Neural cell (in vitro differentiated cells): ENCODE results near the gene LRP2. TPM values are rescaled to one million over a fixed set of nuclear protein-coding genes. Genes with fewer than 3 reads are reported as not detected.

ENCODE experiments used
- H2AFZ ChIP-seq: fragments of 200-600, 300-800 bp; sonication (generic), shearing (Covaris generic); 2 replicates; pipeline ENCODE4 v1.6.0; 2014; ENCODE audit warnings: low read depth, mild to moderate bottlenecking, antibody characterized with exemption, low read length, moderate library complexity
- H3F3A ChIP-seq: fragments of 200-600 bp; shearing (Covaris generic); 2 replicates; pipeline ENCODE4 v1.6.1; 2016; ENCODE audit warnings: mild to moderate bottlenecking, moderate library complexity, mixed read lengths, antibody characterized with exemption, low read length; ENCODE audit not compliant: insufficient read depth, poor library complexity, severe bottlenecking
- H3K27ac ChIP-seq: fragments of 200-600, 300-800 bp; sonication (generic), shearing (Covaris generic); 2 replicates; pipeline ENCODE4 v1.5.1; 2014; ENCODE audit warnings: mild to moderate bottlenecking, low read length, moderate library complexity
- H3K27me3 ChIP-seq: fragments of 300-800, 200-600 bp; sonication (generic), shearing (Covaris generic); 2 replicates; pipeline ENCODE4 v1.6.0; 2014; ENCODE audit warnings: mild to moderate bottlenecking, low read depth, low read length, moderate library complexity; ENCODE audit not compliant: insufficient read depth
- H3K36me3 ChIP-seq: fragments of 300-800, 200-600 bp; sonication (generic), shearing (Covaris generic); 2 replicates; pipeline ENCODE4 v1.5.1; 2014; ENCODE audit warnings: mild to moderate bottlenecking, antibody characterized with exemption, low read length, moderate library complexity; ENCODE audit not compliant: insufficient read depth
- H3K4me2 ChIP-seq: fragments of 300-800, 200-600 bp; sonication (generic), shearing (Covaris generic); 2 replicates; pipeline ENCODE4 v1.6.0; 2014; ENCODE audit warnings: mild to moderate bottlenecking, low read length
- H3K4me3 ChIP-seq: fragments of 300-800, 200-600 bp; sonication (generic), shearing (Covaris generic); 2 replicates; pipeline ENCODE4 v1.5.1; 2014; ENCODE audit warnings: mild to moderate bottlenecking, low read length, moderate library complexity
- H3K79me2 ChIP-seq: fragments of 200-600 bp; shearing (Covaris generic); replicated peaks from 2 replicates; pipeline ENCODE4 v1.6.0; 2014; ENCODE audit warnings: mild to moderate bottlenecking, low read length, moderate library complexity; ENCODE audit not compliant: insufficient read depth
- H3K9ac ChIP-seq: fragments of 300-800, 200-600 bp; sonication (generic), shearing (Covaris generic); 2 replicates; pipeline ENCODE4 v1.6.1; 2016; ENCODE audit warnings: mild to moderate bottlenecking, low read length, mixed read lengths
- H3K9me2 ChIP-seq: fragments of 200-600 bp; shearing (Covaris generic); 2 replicates; pipeline ENCODE4 v1.6.1; 2016; ENCODE audit warnings: mild to moderate bottlenecking, low read length, mixed read lengths; ENCODE audit not compliant: insufficient read depth
- H3K9me3 ChIP-seq: fragments of 200-600, 300-800 bp; sonication (generic), shearing (Covaris generic); 2 replicates; pipeline ENCODE4 v1.6.1; 2016; ENCODE audit warnings: mild to moderate bottlenecking, mixed run types, low read length, moderate library complexity, mixed read lengths
- H4K20me1 ChIP-seq: fragments of 200-600 bp; shearing (Covaris generic); 2 replicates; pipeline ENCODE4 v1.6.1; 2016; ENCODE audit warnings: mild to moderate bottlenecking, mixed run types; ENCODE audit not compliant: insufficient read depth
- EP300 ChIP-seq: fragments of 450-650 bp; conservative IDR thresholded peaks from 2 replicates; pipeline ENCODE4 v1.6.1; 2014; ENCODE audit warnings: antibody characterized with exemption, mild to moderate bottlenecking, moderate library complexity; ENCODE audit not compliant: poor library complexity, severe bottlenecking
- EZH2 ChIP-seq: fragments of 200-600, 300-800 bp; shearing (Covaris generic), sonication (generic); IDR thresholded peaks from 2 replicates; pipeline ENCODE4 v1.6.1; 2014; ENCODE audit warnings: antibody characterized with exemption, low read length, borderline replicate concordance, mild to moderate bottlenecking; ENCODE audit not compliant: insufficient read depth, poor library complexity, severe bottlenecking
- MXI1 ChIP-seq: fragments of 450-650 bp; conservative IDR thresholded peaks from 2 replicates; pipeline ENCODE4 v1.6.1; 2014; ENCODE audit warnings: antibody characterized with exemption, mild to moderate bottlenecking; ENCODE audit not compliant: poor library complexity, severe bottlenecking
- POLR2AphosphoS5 ChIP-seq: IDR thresholded peaks from 2 replicates; pipeline ENCODE4 v1.6.1; 2012
- RAD21 ChIP-seq: fragments of 450-650 bp; conservative IDR thresholded peaks from 2 replicates; pipeline ENCODE4 v1.6.1; 2014; ENCODE audit warnings: antibody characterized with exemption, mild to moderate bottlenecking, moderate library complexity
- REST ChIP-seq: IDR thresholded peaks from 2 replicates; pipeline ENCODE4 v1.6.1; 2012; ENCODE audit warnings: borderline replicate concordance
- SMC3 ChIP-seq: fragments of 450-650 bp; conservative IDR thresholded peaks from 2 replicates; pipeline ENCODE4 v1.6.1; 2014; ENCODE audit warnings: antibody characterized with exemption, mild to moderate bottlenecking, moderate library complexity; ENCODE audit not compliant: poor library complexity
- TAF1 ChIP-seq: IDR thresholded peaks from 2 replicates; pipeline ENCODE4 v1.6.1; 2012; ENCODE audit warnings: low read depth
- polyA plus RNA-seq: library from polyadenylated mRNA; depleted of rRNA; stranded (reverse); fragments of >200 nt; gene quantifications from 2 replicates; pipeline ENCODE4 v1.2.3, GENCODE V29; 2014
- TF ChIP-seq, protein P1 (sequence below): fragments of 450-650 bp; IDR thresholded peaks from 2 replicates; pipeline ENCODE4 v1.5.1; 2014; ENCODE audit warnings: antibody characterized with exemption, mild to moderate bottlenecking, moderate library complexity; ENCODE audit not compliant: poor library complexity, severe bottlenecking

LRP2 gene
- polyA plus RNA-seq, 1 donor from 2014 or later: 1.8 TPM

DNA sequence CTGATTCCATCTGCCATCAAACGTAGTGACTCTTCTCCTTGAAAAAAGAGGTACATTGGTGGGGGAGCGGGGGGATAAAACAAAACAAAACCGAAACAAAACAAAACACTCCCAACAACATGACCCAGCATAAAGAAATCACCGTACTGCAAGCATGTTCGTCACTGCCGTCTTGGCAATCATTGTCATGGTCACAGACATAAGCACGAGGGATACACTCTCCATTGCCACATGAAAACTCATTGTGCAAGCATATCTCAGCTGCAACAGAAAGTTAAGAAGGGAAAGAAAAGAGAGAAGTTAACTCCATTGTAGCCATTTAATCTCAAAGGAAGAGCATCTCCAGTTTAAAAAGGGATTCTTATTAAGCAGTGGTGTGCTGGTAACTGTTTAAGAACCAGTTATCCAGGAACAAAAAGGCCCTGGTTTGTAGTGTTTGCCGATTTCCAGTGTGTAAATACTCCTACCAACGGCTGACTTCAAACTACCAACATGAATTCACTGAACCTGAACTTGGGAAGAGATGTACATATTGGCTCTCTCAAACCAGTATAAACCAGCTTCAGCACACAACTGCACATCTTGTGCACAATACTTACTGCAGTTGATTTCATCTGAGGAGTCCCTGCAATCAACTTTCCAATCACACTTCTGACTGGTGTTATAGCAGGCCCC, 68.2 kb downstream of the LRP2 start:
- Histone ChIP-seq H3F3A (no peaks in the 10 kb centered on the region), H4K20me1 (no peaks in the 10 kb centered on the region), H3K79me2 (no peaks in the 10 kb centered on the region), H3K36me3 (no peaks in the 10 kb centered on the region), H3K27ac (no peak overlapping the region), H3K4me2 (no peak overlapping the region), H2AFZ (no peak overlapping the region), H3K9me3 (no peaks in the 10 kb centered on the region), H3K9ac (no peak overlapping the region), H3K9me2 (no peaks in the 10 kb centered on the region), H3K4me3 (no peak overlapping the region), H3K27me3 (no peaks in the 10 kb centered on the region)
- TF ChIP-seq REST (no peak), RAD21 (no peak), MXI1 (no peak), TAF1 (no peak), SMC3 (no peak), POLR2AphosphoS5 (no peak), EZH2 (no peak), EP300 (no peak)
- TF ChIP-seq, protein P1, sequence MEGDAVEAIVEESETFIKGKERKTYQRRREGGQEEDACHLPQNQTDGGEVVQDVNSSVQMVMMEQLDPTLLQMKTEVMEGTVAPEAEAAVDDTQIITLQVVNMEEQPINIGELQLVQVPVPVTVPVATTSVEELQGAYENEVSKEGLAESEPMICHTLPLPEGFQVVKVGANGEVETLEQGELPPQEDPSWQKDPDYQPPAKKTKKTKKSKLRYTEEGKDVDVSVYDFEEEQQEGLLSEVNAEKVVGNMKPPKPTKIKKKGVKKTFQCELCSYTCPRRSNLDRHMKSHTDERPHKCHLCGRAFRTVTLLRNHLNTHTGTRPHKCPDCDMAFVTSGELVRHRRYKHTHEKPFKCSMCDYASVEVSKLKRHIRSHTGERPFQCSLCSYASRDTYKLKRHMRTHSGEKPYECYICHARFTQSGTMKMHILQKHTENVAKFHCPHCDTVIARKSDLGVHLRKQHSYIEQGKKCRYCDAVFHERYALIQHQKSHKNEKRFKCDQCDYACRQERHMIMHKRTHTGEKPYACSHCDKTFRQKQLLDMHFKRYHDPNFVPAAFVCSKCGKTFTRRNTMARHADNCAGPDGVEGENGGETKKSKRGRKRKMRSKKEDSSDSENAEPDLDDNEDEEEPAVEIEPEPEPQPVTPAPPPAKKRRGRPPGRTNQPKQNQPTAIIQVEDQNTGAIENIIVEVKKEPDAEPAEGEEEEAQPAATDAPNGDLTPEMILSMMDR: no peak

DNA sequence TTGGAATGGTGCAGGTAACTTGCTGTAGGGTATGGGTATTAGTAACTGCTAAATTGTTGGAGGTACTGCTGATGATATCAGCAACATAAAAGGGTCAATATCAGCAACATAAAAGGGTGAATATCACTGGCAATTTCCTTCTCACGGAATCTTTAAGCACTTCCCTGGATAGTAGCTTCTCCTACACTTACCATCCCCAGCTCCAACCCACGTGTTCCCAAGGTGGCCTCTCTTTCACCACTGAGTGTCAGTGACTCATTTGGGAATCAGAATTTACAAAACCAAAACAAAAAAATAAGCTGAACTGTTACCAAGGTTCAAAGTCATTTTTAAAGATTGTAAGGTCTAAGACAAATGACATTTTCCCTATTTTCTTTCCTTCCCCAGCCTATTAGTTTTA, 70.8 kb downstream of the LRP2 start:
- H3F3A ChIP-seq: no peaks in the 10 kb centered on the region
- H3K27ac ChIP-seq: no peak overlapping the region
- H3K79me2 ChIP-seq: no peaks in the 10 kb centered on the region
- H3K4me2 ChIP-seq: no peak overlapping the region
- H3K9ac ChIP-seq: no peak overlapping the region
- no peak overlapping the region for H3K4me3 ChIP-seq
- no peaks in the 10 kb centered on the region for H4K20me1 ChIP-seq
- H2AFZ ChIP-seq: no peak overlapping the region
- no peaks in the 10 kb centered on the region for H3K9me2 ChIP-seq
- no peaks in the 10 kb centered on the region for H3K36me3 ChIP-seq
- no peaks in the 10 kb centered on the region for H3K27me3 ChIP-seq
- no peaks in the 10 kb centered on the region for H3K9me3 ChIP-seq
- no peak for TF ChIP-seq RAD21
- no peak for TF ChIP-seq EP300
- TF ChIP-seq, protein P1: no peak
- no peak for TF ChIP-seq SMC3
- TF ChIP-seq MXI1: no peak
- TF ChIP-seq TAF1: no peak
- no peak for TF ChIP-seq REST
- TF ChIP-seq POLR2AphosphoS5: no peak
- TF ChIP-seq EZH2: no peak
